ENCODE measurements around the gene LEF1. TPM values are rescaled to one million over a fixed set of nuclear protein-coding genes. Genes with fewer than 3 reads are reported as not detected.

The LEF1 gene
- total and polyA plus RNA-seq, 9 of the 15 experiments (the other 6 are each of a cell fraction or from before 2014, with no cell fraction given): 15.1 to 81.1 (median 29.7) TPM

GRCh38 chr4:108044951-108045686 is 123.6 kb downstream of the LEF1 start (continued):
- TF ChIP-seq CREB3L1 (IDR thresholded peaks at IDR 0.05; ENCODE audit: borderline replicate concordance, low read depth): no peak
- no peak for TF ChIP-seq MXI1 (IDR thresholded peaks at IDR 0.05; ENCODE audit: low read depth, low read length)
- TF ChIP-seq WHSC1 (IDR thresholded peaks at IDR 0.05; ENCODE audit: low read length): no peak
- no peak for TF ChIP-seq GTF3C2 (IDR thresholded peaks at IDR 0.05; ENCODE audit: borderline replicate concordance, extremely low read depth, insufficient read length)
- TF ChIP-seq TOE1 (IDR thresholded peaks at IDR 0.05; ENCODE audit: borderline replicate concordance): no peak
- TF ChIP-seq TOE1 (CRISPR knock-in tag; IDR thresholded peaks at IDR 0.05; ENCODE audit: borderline replicate concordance, low read depth): no peak
- peak; percentile 76 for TF ChIP-seq JUN (IDR thresholded peaks at IDR 0.05; ENCODE audit: borderline replicate concordance, low read depth, low read length)
- TF ChIP-seq JUN (CRISPR knock-in tag; IDR thresholded peaks at IDR 0.05; ENCODE audit: borderline replicate concordance): no peak
- no peak for TF ChIP-seq ERF (CRISPR knock-in tag; IDR thresholded peaks at IDR 0.05)
- TF ChIP-seq MTA2 (IDR thresholded peaks at IDR 0.05; ENCODE audit: low read depth): peak; percentile 43; the same call in 1 of the 2 replicates
- TF ChIP-seq STAT5A (IDR thresholded peaks at IDR 0.05; ENCODE audit: borderline replicate concordance, low read length): peak; percentile 77
- no peak for TF ChIP-seq SIN3B (IDR thresholded peaks at IDR 0.05; ENCODE audit: low read depth)
- TF ChIP-seq TBP (optimal IDR thresholded peaks at IDR 0.05; ENCODE audit: low read depth, low read length): no peak
- TF ChIP-seq ZNF280A (IDR thresholded peaks at IDR 0.05; ENCODE audit: low read depth, partially characterized antibody): no peak
- TF ChIP-seq MCM2 (IDR thresholded peaks at IDR 0.05; ENCODE audit: low read depth): no peak
- no peak for TF ChIP-seq ZNF699 (CRISPR knock-in tag; IDR thresholded peaks at IDR 0.05; ENCODE audit: insufficient replicate concordance)
- no peak for TF ChIP-seq RNF2 (IDR thresholded peaks at IDR 0.05)
- TF ChIP-seq EP400 (IDR thresholded peaks at IDR 0.05): no peak
- TF ChIP-seq PHB (CRISPR knock-in tag; IDR thresholded peaks at IDR 0.05): no peak
- TF ChIP-seq JUNB (CRISPR knock-in tag; conservative IDR thresholded peaks at IDR 0.05): no peak
- TF ChIP-seq USF2 (CRISPR knock-in tag; IDR thresholded peaks at IDR 0.05): no peak
- no peak for TF ChIP-seq NR2C1 (IDR thresholded peaks at IDR 0.05)
- TF ChIP-seq NR2C1 (tag; IDR thresholded peaks at IDR 0.05): no peak

All from K562 (cell line).